Measurements from ENCODE around the gene SLC22A7.

DNA sequence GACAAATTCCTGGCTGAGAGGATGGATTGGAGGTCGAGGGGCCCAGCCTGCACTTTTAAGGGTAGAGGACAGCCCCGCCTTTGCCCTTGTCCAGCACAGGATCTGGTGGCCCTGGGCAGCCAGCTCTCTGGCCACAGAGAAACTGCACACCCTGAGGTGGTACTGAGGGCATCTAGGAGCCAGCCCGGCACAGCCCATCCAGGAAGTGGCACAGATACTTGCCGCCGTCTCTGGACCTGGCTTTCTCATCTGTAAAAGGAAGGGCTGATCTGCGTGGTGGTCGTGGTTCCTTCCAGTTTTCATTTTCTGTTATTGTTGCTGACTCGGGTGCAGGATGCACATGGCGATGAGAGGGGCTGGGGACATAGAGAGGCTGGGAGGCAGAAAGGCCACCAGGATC is 16.0 kb upstream of the SLC22A7 start:
- TF ChIP-seq, protein P1, sequence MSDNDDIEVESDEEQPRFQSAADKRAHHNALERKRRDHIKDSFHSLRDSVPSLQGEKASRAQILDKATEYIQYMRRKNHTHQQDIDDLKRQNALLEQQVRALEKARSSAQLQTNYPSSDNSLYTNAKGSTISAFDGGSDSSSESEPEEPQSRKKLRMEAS (IDR thresholded peaks at IDR 0.05) = no peak
- no peak for TF ChIP-seq HNF4A (conservative IDR thresholded peaks at IDR 0.05)
- no peak for TF ChIP-seq CTCF (IDR thresholded peaks at IDR 0.05; ENCODE audit: low read depth, low read length, missing input control)
- no peak for TF ChIP-seq YY1 (IDR thresholded peaks at IDR 0.05)
- no peak for TF ChIP-seq GABPA (IDR thresholded peaks at IDR 0.05 in 1 of 2, conservative IDR thresholded peaks at IDR 0.05 in 1 of 2)
- TF ChIP-seq TAF1 (conservative IDR thresholded peaks at IDR 0.05) = no peak
- no peak for TF ChIP-seq SP1 (IDR thresholded peaks at IDR 0.05)
- TF ChIP-seq, protein P2, sequence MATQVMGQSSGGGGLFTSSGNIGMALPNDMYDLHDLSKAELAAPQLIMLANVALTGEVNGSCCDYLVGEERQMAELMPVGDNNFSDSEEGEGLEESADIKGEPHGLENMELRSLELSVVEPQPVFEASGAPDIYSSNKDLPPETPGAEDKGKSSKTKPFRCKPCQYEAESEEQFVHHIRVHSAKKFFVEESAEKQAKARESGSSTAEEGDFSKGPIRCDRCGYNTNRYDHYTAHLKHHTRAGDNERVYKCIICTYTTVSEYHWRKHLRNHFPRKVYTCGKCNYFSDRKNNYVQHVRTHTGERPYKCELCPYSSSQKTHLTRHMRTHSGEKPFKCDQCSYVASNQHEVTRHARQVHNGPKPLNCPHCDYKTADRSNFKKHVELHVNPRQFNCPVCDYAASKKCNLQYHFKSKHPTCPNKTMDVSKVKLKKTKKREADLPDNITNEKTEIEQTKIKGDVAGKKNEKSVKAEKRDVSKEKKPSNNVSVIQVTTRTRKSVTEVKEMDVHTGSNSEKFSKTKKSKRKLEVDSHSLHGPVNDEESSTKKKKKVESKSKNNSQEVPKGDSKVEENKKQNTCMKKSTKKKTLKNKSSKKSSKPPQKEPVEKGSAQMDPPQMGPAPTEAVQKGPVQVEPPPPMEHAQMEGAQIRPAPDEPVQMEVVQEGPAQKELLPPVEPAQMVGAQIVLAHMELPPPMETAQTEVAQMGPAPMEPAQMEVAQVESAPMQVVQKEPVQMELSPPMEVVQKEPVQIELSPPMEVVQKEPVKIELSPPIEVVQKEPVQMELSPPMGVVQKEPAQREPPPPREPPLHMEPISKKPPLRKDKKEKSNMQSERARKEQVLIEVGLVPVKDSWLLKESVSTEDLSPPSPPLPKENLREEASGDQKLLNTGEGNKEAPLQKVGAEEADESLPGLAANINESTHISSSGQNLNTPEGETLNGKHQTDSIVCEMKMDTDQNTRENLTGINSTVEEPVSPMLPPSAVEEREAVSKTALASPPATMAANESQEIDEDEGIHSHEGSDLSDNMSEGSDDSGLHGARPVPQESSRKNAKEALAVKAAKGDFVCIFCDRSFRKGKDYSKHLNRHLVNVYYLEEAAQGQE (IDR thresholded peaks at IDR 0.05) = no peak
- TF ChIP-seq ZBTB33 (IDR thresholded peaks at IDR 0.05) = no peak
- TF ChIP-seq JUND (IDR thresholded peaks at IDR 0.05) = no peak
- TF ChIP-seq FOXA1 (IDR thresholded peaks at IDR 0.05) = no peak

All from liver (tissue), 3 donors.